Ureter (tissue), 1 donor: ENCODE results near the gene MPPED1. TPM values are rescaled to one million over a fixed set of nuclear protein-coding genes. Genes with fewer than 3 reads are reported as not detected.

Experiments used
- DNase-seq: peaks from one replicate; pipeline ENCODE4 v3.0.0-alpha.2; 2020; ENCODE audit warnings: low spot score
- total RNA-seq: library from RNA; stranded (reverse); gene quantifications from one replicate; pipeline ENCODE4 v1.2.4, GENCODE V29; 2023
- donor health status: DM: yes; HTN: yes; CAD: no.

The MPPED1 gene
- total RNA-seq, 1 donor from 2014 or later: 0.78 TPM

GRCh38 chr22:43541022-43541421 is 129.2 kb downstream of the MPPED1 start:
- no peak for DNase-seq

- DNase-seq: no peak
These were observed 129.9 kb downstream of the MPPED1 start for GRCh38 chr22:43541462-43542407.

GRCh38 chr22:43542681-43543521 is 131.1 kb downstream of the MPPED1 start:
- DNase-seq: no peak

GRCh38 chr22:43543522-43544288 is 131.9 kb downstream of the MPPED1 start:
- DNase-seq: no peak

GRCh38 chr22:43544289-43544673 is 132.5 kb downstream of the MPPED1 start:
- no peak for DNase-seq

- no peak for DNase-seq
These were observed 134.4 kb downstream of the MPPED1 start for GRCh38 chr22:43546186-43546585.

- no peak for DNase-seq
These were observed 138.3 kb downstream of the MPPED1 start for GRCh38 chr22:43550024-43550620.

- DNase-seq: no peak
These were observed 138.9 kb downstream of the MPPED1 start for GRCh38 chr22:43550672-43551071.

GRCh38 chr22:43553451-43554258 is 141.8 kb downstream of the MPPED1 start:
- no peak for DNase-seq

GRCh38 chr22:43554259-43554636 is 142.4 kb downstream of the MPPED1 start:
- DNase-seq: no peak

- no peak for DNase-seq
These were observed 143.0 kb downstream of the MPPED1 start for GRCh38 chr22:43554694-43555365.

- DNase-seq: no peak
These were observed 144.0 kb downstream of the MPPED1 start for GRCh38 chr22:43555561-43556515.

Other genes starting within 250 kb of the MPPED1 start
- gene TTLL12, start 224.9 kb upstream of the MPPED1 start, total RNA-seq: 41.0 TPM
- 19.0 TPM for gene SCUBE1, start 68.6 kb upstream of the MPPED1 start, total RNA-seq